Measurements from ENCODE around the gene CNTNAP2.
"Not testable (repeated sequence)": the region's sequence is repeated elsewhere in the genome, so short reads cannot be mapped to it uniquely, and the experiment has no call there.

Gene CNTNAP2

DNA sequence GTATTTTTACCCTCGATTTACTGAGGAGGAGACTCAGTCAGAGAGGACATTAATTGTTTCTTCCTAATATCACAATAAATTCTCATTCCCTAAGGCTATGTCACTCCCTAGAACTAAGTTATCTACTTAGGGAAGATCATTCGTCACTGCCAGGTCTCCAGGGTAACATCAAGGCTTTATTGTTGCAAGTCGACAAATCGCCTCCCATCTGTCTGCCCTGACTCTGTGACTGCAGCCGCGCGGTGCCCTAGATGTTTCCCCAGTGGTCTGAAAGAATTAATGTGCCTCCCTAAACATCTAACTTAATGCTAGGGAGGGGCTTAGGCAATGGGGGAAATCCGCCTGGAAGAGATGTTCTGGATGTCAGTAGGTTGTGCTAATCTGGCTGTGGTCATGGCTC is 1915.2 kb downstream of the CNTNAP2 start:
- no peak for DNase-seq (ENCODE audit: low spot score)

DNA sequence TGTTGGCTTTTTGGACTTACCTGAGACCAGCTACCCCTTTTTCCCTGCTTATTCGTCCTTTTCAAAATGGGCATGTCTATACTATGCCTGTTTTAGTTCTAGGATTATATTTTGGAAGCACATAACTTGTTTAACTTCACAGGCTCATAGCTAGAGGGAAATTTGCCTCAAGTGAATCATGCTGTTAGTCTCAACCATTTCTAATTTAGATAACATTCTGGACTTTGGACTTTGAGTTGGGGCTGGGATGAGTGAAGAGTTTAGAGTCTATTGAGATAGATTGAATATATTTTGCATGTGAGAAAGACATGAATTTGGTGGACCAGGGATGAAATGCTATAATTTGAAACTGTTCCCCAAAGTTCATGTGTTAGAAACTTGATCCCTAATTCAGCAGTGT is 1919.3 kb downstream of the CNTNAP2 start:
- no peak for DNase-seq (ENCODE audit: low spot score)

DNA sequence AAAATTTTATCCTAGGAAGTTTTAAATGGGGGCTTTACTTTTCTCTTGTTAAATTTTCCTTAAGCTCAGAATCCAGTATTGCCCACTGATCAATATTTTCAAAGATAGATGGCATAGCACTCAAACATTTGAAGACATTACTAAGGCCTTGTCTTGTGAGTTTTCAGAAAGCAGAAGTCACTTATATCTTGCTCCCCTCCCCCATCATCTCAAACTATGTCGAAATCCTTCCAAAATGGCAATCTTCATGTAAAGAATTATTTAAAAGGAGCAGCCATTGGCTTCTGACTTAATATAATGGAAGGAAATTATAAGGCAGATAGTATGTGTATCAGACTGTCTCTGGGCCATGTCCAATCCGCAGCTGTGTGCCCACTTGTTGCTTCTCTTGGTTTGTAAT is 1920.4 kb downstream of the CNTNAP2 start:
- no peak for DNase-seq (ENCODE audit: low spot score)

DNA sequence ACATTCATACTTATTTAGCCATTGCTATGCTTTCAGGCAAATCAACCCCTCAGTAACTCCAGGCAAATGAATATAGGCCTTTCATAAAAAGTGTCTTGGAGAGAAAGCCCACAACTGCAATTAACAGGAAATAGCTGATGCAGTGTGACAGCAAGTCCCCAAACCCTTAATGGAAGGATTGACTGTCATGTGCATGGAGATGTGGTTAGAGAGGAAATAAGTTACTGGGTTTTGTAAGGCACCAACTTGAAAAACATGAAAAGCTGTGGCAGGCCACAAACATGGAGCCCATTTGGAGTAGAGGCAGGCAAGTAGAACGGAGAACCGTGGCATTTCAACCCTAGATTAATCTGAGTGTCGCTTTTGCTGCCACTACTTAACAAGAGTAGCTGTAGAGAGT is 1924.6 kb downstream of the CNTNAP2 start:
- DNase-seq (ENCODE audit: low spot score), result no peak

DNA sequence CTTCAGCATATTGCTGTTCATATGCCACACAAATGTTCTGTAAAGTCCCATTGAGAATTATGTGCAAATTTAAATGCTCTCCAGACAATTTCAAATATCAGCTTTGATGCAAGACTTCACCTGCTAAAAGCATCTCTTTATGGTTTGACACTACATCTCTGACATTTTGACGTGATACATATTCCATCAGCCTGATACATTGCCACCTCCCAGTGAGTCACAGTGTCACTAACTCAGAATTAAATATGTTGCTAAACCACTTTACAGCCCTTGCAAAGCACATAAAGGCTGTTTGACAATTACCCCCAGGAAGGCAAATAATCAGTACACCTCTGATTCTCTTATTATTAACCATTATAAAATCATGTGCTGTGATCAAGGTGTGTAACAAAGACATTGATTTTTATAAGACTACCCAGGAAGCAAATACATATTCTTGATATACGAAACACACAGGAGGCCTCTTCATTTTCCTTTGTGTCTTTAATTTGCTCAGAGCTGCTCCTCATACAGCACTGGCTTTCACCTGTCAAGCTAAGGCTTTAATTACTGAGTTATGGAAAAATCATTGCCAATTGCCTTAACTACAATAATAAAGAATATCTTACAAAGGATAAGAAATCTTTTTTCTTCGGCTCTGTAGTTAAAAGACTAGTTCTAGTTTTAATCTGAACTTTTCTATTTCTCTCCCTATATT is 1926.5 kb downstream of the CNTNAP2 start:
- DNase-seq (ENCODE audit: low spot score), result no peak

DNA sequence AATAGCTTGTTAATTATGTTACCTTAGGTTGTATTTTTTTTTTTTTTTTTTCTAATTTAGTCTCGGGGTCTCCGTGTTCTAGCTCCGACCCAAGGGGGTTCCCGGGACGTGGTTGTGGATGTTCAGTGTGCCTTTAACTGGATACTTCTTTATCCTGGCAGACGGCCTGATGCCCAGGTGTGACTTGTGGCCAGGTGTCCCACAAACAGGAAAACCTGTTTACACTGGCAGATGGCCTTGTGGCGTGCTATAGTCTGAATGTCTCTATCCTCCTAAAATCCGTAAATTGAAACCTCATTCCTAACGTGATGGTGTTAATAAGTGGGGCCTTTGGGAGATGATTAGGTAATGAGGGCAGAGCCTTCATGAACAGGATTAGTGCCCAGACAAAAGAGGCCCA is 1927.6 kb downstream of the CNTNAP2 start:
- no peak for DNase-seq (ENCODE audit: low spot score)

DNA sequence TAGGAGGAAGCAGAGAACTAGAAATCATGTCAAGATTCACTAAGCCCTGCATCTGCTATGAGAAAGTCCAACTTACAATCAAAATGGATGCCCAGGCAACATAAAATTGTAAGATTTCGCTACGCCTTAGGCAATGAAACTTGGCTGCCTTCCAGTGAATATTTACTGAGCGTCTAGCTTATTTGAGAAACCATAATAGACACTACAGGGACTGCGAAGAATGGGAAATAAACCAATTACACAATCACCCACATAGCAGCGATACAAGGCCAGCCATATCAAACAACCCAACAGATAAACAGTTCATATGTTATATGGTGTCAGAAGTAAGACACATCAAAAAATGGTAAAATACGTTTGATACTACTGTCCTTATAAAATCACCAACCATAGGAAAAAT is 1928.9 kb downstream of the CNTNAP2 start:
- DNase-seq (ENCODE audit: low spot score), result no peak

DNA sequence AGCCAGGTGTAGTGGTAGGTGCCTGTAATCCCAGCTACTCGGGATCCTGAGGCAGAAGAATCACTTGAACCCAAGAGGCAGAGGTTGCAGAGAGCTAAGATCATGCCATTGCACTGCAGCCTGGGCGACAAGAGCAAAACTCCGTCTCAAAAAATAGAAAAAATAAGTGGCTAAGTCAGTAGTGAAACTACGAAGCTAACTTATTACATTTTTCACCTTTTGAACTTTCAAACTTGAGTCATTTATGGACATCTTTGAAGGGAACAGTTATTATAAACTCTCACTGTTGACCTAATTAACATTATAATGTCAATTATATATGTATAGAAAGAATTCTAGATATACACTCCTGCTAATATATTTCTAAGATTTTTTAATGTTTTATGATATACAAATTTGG is 1932.5 kb downstream of the CNTNAP2 start:
- no peak for DNase-seq (ENCODE audit: low spot score)

DNA sequence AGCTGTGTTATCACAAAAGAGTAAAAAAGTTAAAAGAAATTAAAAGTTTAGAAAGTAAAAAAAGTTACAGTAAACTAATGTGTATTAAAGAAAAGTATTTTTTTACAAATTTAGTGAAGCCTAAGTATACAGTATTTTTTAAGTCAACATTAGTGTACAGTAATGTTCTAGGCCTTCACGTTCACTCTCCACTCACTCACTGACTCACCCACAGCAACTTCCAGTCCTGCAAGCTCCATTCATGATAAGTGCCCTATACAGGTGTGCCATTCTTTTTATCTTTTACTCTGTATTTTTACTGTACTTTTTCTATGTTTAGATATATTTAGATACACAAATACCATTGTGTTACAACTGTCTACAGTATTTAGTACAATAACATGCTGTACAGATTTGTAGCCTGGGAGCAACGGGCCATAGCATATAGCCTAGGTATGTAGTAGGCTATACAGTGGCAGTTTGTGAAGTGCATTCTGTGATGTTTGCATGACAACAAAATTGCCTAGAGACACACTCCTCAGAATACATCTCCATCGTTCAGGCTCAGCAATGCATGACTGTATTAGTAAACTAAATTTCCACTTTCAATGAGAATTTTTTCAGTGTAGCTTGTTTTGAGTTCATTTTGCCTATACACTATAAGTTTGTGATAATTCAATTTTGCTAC is 1934.0 kb downstream of the CNTNAP2 start:
- DNase-seq (ENCODE audit: low spot score), result no peak

DNA sequence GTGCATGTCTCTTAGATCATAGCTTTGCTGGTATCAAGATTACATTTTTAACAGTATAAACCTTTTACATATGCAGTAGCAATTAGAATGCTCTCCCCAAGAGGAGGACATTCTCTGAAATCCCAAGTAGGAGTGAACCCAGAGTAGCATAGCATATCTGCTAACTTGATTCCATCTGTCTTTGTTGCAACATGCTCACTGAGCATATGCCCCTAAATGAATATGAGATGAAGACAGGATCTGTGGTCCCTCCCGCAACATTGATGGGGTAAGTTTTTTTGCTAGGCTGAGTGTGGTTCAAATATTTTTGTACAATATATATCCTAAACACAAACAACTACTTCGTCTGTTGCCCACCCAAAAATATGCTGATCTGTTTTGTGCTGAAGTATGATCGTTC is 1939.8 kb downstream of the CNTNAP2 start:
- DNase-seq (ENCODE audit: low spot score), result no peak

DNA sequence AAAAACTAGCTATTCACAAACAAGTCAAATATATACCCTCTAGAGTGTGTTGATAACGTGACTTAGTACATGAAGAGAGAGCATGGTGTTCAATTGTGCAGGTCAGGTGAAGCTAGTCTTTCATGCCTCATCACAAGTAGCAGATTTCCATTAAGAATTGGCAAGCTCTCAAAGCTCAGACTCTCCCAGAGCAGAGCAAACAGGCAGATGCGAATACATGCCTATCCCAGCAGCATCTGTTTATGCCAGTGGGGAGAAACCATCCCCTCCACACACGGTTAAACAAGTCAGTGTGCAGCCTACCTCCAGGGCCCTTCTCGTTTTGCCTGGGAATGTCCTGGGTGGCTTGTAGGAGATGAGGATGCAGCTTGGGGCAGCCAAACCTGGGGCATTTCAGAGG is 1941.5 kb downstream of the CNTNAP2 start:
- DNase-seq (ENCODE audit: low spot score), result no peak

DNA sequence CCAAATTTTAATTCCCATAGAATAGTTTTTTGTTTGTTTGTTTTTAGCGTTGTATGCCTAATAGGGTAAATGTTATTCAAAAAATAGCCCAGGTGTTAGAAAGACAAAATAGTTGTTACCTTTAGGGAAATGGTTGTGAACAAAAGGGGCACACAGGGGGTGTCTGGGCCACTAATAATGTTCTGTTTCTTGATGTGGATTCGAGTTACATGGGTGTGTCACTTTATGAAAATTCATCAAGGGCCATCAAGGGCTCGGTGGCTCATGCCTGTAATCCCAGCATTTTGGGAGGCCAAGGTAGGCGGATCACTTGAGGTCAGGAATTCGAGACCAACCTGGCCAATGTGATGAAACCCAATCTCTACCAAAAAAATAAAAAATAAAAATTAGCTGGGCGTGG is 1942.2 kb downstream of the CNTNAP2 start:
- DNase-seq (ENCODE audit: low spot score), result no peak

DNA sequence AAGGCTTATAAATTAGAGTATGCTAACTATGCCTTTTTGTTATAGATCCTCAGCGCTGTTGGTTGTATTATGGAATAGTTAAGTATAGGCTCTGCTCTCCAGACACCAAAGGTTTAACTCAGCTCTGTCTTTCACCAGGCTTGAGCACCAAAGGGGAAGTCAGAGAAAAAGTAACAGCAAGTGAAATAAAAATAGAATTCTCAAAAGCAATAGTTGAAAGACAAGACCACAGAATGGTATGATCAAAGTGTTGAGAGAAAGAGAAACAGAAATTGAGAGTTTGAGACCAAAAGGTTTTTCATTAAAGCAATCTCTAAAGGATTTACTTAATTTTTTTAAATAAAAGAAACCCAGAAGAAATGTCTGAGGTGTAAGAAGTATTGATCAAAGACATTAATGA is 1944.1 kb downstream of the CNTNAP2 start:
- peak; percentile 31 for DNase-seq (ENCODE audit: low spot score)

DNA sequence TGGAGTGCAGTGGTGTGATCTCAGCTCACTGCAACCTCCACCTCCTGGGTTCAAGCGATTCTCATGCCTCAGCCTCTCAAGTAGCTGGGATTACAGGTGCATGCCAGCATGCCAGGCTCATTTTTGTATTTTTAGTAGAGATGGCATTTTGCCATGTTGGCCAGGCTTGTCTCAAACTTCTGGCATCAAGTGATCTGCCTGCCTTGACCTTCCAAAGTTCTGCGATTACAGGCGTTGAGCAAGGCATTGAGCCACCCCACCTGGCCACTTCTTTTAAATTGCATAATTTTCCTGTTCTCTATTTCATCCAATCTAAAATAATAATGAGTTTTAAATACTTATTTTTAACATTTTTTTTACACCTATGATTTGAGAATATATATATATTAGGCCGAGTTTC is 1961.5 kb downstream of the CNTNAP2 start:
- DNase-seq (ENCODE audit: low spot score), result not testable (repeated sequence)

DNA sequence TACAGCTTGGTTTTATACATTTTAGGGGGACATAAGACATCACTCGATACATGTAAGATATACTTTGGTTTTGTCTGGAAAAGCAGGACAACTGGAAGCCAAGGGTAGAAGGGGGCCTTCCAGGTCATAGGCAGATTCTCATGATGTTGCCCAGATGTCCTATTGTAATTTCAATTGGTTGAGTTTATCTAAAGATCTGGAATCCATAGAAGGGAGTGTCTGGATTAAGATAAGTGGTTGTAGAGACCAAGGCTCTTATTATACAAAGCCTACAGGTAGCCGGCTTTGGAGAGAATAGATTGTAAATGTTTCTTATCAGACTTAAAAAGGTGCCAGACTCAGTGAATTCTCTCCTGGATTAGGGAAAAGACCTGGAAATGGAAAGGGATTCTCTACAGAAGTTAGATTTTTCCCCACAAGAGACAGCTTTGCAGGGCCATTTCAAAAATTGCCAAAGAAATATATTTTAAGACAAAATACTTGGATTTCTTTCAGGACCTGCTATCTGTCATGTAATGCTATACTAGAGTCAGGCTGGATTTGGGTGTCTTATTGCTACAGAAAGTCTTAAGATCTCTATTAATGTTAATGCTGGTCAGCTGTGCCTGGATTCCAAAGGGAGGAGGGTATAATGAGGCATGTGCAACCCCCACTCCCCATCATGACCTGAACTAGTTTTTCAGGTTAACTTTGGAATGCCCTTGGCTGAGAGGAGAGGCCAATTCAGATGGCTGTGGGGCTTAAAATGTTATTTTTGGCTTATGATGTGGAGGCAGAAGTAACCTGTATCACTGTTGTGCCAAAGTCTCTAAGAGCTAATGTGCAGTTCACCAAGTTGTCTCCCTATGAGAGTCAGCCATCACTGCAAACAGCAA is 1962.8 kb downstream of the CNTNAP2 start:
- DNase-seq (ENCODE audit: low spot score), result no peak

DNA sequence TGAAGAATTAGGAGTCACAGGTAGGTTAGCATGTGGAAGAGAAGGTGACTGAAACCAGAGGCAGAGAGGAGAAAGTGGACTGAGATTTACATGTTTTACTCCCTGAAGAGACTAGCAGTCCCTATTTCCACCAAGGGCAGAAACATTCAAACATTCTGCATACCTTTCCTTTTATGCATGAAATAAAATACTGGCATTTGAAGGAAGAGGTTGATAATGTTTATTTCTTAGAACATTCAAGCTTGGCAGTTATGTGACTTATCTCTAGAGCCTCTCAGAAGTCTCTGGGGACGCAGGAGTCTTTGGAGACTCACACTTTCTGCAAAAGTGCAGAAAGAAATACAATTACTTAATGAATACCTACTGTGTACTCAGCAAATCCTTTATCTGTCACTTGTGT is 1966.8 kb downstream of the CNTNAP2 start:
- no peak for DNase-seq (ENCODE audit: low spot score)

DNA sequence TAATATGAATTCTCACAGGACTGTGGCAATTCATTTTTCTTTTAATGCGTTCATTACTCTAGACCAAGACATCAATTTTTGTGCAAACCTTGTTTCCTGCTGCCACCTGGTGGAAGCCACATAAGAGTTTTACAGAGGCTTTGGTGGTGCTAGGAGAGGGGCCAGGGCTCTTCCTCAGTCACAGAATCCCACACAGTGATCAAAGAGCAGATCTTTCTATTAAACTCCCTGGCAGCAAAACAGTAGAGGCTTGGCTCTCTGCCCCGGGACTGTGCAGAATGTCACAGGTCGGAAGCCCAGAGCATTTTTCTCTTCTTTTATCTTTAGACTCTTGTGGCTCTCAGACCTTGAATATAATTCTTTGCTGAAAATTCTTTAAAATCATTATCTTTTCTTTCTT is 1967.5 kb downstream of the CNTNAP2 start:
- peak; percentile 79 for DNase-seq (ENCODE audit: low spot score)

DNA sequence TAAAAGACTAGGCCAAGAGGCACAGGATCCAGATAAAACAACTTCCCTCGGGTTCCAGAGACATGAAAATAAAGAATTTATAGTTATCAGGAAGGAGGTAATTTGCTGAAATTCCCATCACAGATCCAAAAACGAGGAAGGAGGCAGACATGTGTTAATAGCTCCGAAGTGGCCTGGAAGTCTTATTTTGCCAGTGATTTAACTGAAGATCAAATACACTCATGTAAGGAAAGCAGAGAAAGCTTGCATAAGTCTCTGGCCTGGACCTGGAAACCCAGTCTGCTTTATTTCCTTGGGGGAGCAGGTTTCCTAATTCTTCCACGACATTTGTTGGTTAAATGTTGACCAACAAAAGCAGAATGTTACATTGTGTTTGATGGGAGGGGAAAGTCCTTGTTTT is 1975.3 kb downstream of the CNTNAP2 start:
- DNase-seq (ENCODE audit: low spot score), result no peak

DNA sequence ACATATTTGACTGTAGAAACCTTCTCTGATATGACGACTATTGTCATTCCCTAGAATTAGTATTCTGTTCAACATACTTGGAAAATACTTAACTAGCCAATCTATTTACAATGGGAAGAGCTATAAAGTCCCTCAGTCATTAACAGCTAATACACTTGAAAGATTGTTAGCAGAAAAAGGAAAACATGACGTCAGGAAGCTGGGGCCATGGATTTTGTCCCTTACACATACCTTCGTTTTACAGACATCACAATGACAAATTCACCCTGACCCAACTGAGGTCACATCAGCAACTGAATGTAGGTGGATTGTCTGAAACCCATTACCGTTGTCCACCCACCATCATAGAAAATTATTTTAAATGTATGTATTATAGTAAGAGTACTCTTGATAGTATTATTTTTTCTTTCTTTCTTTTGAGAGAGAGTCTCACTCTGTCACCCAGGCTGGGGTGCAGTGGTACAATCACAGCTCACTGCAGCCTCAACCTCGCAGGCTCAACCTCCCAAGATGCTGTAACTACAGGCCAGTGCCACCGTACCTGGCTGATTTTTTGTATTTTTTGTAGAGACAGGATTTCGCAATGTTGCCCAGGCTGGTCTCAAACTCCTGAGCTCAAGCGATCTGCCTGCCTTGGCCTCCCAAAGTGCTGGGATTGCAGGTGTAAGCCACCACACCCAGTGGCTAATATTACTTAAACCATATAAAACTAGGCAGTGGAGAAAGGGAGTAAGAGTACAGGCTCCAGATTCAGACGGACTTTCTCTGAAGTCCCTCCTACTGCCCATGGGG is 1977.0 kb downstream of the CNTNAP2 start:
- DNase-seq (ENCODE audit: low spot score), result no peak

DNA sequence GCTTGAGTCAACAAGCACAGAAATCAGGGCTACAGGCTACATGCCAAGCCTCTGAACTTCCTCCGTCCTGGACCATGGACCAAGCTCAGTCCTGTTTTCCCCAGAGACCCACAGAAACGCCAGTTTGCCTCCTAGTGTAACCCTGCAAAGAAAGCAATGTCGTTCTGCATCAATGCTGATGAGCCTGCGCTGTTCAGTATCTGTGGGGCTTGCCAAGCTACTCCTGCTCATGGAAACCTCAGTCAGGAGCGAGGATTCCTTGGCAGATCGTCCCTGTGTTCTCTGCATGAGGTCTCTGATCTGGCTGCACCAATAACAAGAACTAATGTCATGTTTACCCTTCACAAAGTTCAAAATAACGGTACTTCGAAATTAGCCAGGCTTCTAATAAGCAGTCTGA is 1978.5 kb downstream of the CNTNAP2 start:
- DNase-seq (ENCODE audit: low spot score), result no peak

DNA sequence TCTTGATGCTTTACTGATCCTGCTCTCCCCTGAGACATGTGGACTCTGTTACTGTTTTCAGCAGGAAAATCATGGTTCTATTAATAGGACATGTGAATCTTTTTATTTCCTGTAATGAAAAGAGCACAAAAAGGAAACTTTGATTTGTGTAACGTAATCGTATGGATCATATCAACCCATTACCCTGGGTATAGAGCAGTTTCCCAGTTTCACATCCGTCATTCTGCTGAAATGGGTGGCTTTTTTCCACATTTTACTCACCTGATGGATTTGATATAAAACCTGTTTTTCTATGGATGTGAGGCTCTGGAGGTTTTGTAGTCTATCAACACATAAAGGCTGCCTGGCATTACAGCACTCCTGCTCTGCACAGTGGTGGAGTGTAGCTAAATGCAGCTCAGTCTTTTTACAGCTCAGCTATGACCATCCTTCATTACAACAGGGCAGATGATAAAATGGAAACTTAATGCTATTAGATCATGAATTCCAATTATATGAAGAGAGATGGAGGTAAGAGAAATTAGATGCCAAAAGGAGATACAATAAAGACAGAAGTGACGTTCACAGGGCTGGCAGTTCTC is 1987.6 kb downstream of the CNTNAP2 start:
- DNase-seq (ENCODE audit: low spot score), result no peak

DNA sequence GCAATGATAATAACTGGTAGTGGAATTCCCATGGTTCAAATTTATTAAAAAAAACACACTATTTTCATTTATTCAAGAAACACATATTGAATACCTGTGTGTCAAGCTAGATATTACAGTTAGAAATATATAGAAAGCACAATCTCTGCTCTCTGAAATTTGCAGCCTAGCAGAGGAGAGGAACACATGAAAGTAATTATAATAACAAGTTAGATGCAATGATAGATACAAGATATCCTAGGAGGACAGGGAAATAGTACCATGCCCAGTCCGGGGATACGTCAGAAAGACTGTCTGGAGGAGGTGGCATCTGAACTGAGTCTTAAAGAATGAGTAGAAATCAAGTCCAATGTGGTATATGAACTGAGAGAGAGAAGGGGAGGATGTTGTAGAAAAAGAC is 1988.3 kb downstream of the CNTNAP2 start:
- no peak for DNase-seq (ENCODE audit: low spot score)

Data from NAMALWA (cell line).